Right cardiac atrium (tissue), 5 donors: ENCODE results near the gene KRT6C. TPM values are rescaled to one million over a fixed set of nuclear protein-coding genes. Genes with fewer than 3 reads are reported as not detected.

Experiments used
- ATAC-seq, 2 donors: fragments of 200-7000 bp; cut with Tn5 transposase; one replicate each; pipeline versions ENCODE4 v1.8.0 to v1.9.1; 2020; ENCODE audit warnings: moderate library complexity in 2 of 2, mild to moderate bottlenecking in 1 of 2
- DNase-seq, 3 donors: peaks; one replicate each; pipeline ENCODE4 v3.0.0-alpha.2; 2020
- H3K27ac ChIP-seq: one replicate; pipeline ENCODE4 v1.5.1; 2013; ENCODE audit warnings: mild to moderate bottlenecking, low read length, control low read depth, moderate library complexity
- H3K27me3 ChIP-seq: one replicate; pipeline ENCODE4 v1.6.1; 2013; ENCODE audit not compliant: control insufficient read depth, insufficient read depth
- H3K4me1 ChIP-seq: one replicate; pipeline ENCODE4 v1.6.1; 2013; ENCODE audit warnings: low read length; ENCODE audit not compliant: control insufficient read depth, insufficient read depth
- H3K4me3 ChIP-seq: one replicate; pipeline ENCODE4 v1.5.1; 2013; ENCODE audit warnings: low read length, control low read depth
- H3K9me3 ChIP-seq: one replicate; pipeline ENCODE4 v1.6.1; 2013; ENCODE audit warnings: low read length; ENCODE audit not compliant: control insufficient read depth
- WGBS: extraction: QIAGEN DNeasy Blood & Tissue Kit; methylation state at CpG from one replicate; pipeline ENCODE4 v1.1.7; 2013; 5-methylcytosine and 5-hydroxymethylcytosine counted together
- intact Hi-C, 4 donors: fragments of 100-400 bp; cut with DNase I; formaldehyde crosslinking; loops; one replicate each; pipeline versions ENCODE4 v1.11.0 to v1.14.0; 2022 to 2023
- long read RNA-seq, 4 donors: library from polyadenylated mRNA; unstranded; transcript quantifications; one replicate each; pipeline ENCODE4 v2.0.0, GENCODE V29; 2020 to 2021
- polyA plus RNA-seq: library from polyadenylated mRNA; stranded (reverse); fragments of 200-250 nt; gene quantifications from one replicate; pipeline ENCODE4 v1.2.3, GENCODE V29; 2013
- total RNA-seq, 4 donors: library from RNA; stranded (reverse); fragmentation: NEBNext Ultra II Directional; extraction: Animal tissue kit (Norgen Biotek cat#: 25700); gene quantifications; one replicate each; pipeline ENCODE4 v1.2.1, GENCODE V29; 2021
- donor health status: healthy with polysubstance abuse.
- donor health status: DM: no; HTN: yes; CAD: no.
- donor health status: DM: no; HTN: no; CAD: no.
- donor health status: DM: no; HTN: yes; CAD: no; lungs with severe emphysema.
- donor health status: DM: yes; HTN: yes; CAD: no.

KRT6C gene
- total RNA-seq (not detected), polyA plus RNA-seq (not detected)
- long read RNA-seq, donor 1, result 0 reads
- long read RNA-seq, donor 2, result 0 reads
- long read RNA-seq, donor 3, result 0 reads
- long read RNA-seq, donor 4, result 0 reads

DNA sequence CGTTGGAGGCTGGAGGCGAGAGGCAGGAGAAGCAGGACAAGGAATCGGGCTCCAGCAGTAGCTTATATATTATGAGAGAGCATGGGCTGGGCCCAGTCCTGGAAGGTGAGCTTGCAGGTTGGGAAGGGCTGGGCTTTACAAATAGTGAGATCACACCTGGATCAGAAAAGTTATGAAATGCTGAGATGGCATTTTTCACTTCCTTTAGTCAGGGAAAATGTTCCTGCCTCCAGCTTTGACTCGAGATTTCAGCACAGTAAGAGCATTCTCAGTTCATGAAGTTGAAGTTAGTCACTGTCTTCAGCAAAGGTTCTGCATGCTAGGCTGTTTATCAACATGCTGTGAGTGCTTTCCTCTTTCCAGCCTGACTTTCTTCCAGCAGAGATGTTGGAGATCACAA lies at the start of gene KRT6C:
Gene KRT6C (minus strand): TSS at position 38 of the 400 bp plus-strand sequence. CDS start 68 bp downstream, outside the sequence.
- Histone ChIP-seq H3K4me3 (no peak within 1 kb of the TSS), H3K4me1 (no peaks in the 10 kb centered on the region), H3K9me3 (no peaks in the 10 kb centered on the region), H3K27me3 (no peaks in the 10 kb centered on the region), H3K27ac (no peak within 1 kb of the TSS)
- ATAC-seq (no peak), DNase-seq (no peak)
- 80% methylated on average over 4 of the region's 4 CpGs for WGBS
- intact Hi-C loops, result no loop called here

DNA sequence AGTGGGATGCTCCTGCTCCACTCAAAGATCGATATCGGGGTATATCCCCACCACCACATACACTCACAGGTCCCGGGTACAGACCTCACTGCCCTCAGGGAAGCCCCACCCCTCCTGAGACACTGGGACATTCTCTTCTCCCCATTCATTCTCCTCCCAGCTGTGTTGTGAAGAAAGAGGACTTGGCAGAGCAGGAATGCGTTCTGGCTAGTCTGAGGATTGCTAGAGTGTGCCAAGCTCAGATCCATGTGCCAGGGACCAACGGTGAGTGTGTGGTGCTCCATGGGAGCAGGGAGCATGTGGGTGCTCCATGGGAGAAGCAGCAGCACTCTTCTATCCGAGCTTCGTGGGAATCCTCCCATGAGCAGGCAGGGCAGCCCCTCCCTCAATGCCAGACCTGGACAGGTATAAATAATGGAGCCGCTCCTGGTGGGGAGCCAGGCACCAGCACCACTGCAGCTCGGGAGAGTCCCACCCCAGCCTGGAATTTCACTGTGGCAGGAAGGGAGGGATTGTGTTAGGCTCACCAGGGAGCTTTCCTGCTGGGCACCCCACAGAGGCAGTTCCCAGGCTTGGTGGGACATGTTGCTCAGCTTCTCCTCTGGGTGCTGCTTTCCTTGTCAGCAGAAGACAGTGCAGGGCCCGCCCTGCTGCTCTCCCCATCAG lies 48.9 kb upstream of the KRT6C start:
- intact Hi-C loops, result no loop called here
- peak; percentile 19 to 20 for ATAC-seq
- Histone ChIP-seq H3K4me3 (no peak overlapping the region), H3K27me3 (no peaks in the 10 kb centered on the region), H3K27ac (no peak overlapping the region), H3K9me3 (no peaks in the 10 kb centered on the region), H3K4me1 (no peaks in the 10 kb centered on the region)
- DNase-seq, result no peak
- 69% methylated on average over 10 of the region's 10 CpGs for WGBS

DNA sequence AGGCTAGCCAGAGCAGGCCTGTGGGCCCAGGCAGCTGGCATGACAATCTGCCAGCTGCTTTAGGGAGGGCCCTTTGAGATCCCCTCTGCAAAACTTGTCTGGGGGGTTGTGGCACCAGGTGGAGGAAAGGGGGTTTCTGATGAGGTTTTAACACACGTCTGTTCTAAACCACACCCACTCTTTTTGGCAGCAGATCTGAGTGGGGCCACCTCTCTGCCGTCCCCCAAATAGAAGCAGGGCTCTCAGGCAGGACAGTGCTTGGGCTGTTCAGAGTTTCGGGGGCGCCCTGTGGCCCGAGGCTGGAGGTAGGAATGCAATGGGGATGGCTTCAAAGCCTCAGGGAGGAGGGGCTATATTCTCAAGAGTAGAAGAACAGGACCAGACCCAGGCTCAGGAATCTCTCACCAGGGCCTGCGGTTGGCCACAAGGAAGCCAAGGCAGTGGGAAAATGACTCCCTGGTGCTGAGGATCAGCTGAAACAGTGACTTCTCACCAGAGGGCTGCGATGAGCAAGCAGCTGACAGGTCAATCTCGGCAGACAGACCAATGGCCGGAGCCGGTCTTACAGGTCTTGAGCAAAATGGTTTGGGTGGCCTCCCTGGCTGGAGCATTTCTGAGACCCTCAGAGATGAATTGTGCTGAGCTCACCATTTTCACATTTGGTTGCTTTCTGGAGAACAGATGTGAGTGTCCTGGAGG lies 48.1 kb upstream of the KRT6C start:
- 75% methylated on average over 10 of the region's 10 CpGs for WGBS
- H3K27me3 ChIP-seq, result no peaks in the 10 kb centered on the region
- H3K4me1 ChIP-seq, result no peaks in the 10 kb centered on the region
- H3K4me3 ChIP-seq, result no peak overlapping the region
- DNase-seq, result no peak
- ATAC-seq, result no peak
- no peaks in the 10 kb centered on the region for H3K9me3 ChIP-seq
- H3K27ac ChIP-seq, result no peak overlapping the region
- intact Hi-C loops, result no loop called here

DNA sequence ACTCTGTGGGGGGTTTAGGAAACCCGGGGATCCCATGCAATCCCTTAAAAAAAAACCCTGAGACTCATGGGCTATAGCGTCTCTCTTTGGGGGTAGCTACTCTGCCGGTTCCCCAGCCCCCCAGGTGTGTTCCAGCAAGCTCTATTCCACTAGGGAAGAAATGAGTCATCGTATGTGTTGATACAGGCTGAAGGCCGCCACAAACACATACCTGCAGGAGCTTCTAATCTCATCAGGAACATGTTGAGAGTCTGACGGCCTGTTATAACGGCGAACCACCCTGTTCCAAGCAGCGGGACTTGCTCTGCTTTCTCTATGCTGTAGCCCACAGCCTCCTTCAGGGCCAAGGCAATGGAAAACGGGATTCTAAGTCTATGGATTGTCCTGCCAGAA lies 47.6 kb upstream of the KRT6C start:
- ATAC-seq (peak in 1 of 2 donors; percentile 76), DNase-seq (no peak)
- Histone ChIP-seq H3K27ac (no peak overlapping the region), H3K4me3 (no peak overlapping the region), H3K27me3 (no peaks in the 10 kb centered on the region), H3K4me1 (no peaks in the 10 kb centered on the region), H3K9me3 (no peaks in the 10 kb centered on the region)
- WGBS, result 61% methylated on average over 10 of the region's 10 CpGs
- intact Hi-C loops, result no loop called here

DNA sequence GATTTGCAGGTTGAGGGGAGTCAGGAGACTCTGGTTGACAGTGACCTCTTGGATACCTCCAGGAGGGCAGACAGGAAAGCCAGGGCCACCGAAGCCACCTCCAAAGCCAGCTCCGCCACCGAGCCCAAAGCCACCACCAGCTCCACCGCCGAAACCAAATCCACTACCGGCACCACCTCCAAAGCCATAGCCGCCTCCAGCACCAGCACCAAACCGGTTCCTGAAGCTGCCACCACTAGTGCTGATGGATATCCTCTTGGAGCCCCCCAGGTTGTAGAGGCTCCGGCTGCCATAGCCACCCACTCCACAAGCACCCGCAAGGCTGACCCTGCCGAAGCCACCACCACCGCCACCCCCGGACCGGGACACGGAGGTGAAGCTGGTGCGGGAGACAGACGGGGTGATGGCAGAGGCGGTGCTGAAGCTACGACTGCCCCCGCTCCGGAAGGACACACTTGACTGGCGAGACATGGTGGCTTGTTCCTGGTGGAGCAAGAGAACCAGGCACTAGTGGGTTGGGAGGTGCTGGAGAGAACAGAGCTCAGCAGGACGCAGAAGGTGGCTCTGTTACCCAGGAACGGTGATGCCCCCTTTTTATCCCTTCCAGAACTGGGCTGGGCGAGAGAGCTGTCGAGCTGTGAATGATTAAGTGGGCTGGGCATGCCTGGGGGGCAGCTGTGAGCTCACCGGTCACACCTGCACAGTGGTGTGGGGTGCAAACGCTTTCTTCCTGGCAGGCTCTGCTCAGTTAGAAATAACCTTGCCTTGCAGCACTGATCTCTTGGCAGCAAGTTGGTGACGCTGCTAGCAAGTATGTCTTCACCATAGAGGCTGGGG lies 46.4 kb upstream of the KRT6C start, which contains the start of gene KRT5:
Gene KRT5 (minus strand): TSS at position 569 of the 837 bp plus-strand sequence. CDS start 98 bp downstream, at position 471.
- H3K27me3 ChIP-seq, result no peaks in the 10 kb centered on the region
- H3K4me3 ChIP-seq, result no peak within 1 kb of the TSS
- no peaks in the 10 kb centered on the region for H3K4me1 ChIP-seq
- intact Hi-C loops, result no loop called here
- H3K27ac ChIP-seq, result no peak within 1 kb of the TSS
- WGBS, result 83% methylated on average over 29 of the region's 29 CpGs
- no peak for ATAC-seq
- DNase-seq, result no peak
- no peaks in the 10 kb centered on the region for H3K9me3 ChIP-seq

DNA sequence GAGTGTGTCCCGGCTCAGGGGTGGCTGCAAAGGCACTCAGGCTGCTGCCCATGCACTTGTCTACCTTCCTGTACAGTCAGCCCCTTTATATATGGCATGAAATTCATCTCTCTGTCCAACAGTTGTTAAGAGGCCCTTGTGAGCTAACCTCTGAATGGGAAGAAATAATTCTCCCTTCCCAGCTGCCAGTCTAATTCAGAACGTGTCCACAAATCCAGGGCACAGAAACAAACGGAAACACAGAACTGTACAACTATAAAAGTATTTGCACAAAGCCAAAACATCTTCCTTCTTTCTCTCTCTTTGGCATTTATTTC lies 45.7 kb upstream of the KRT6C start:
- no peaks in the 10 kb centered on the region for H3K9me3 ChIP-seq
- H3K4me3 ChIP-seq, result no peak overlapping the region
- 75% methylated on average over 3 of the region's 3 CpGs for WGBS
- intact Hi-C loops, result no loop called here
- H3K27me3 ChIP-seq, result no peaks in the 10 kb centered on the region
- no peak for ATAC-seq
- H3K4me1 ChIP-seq, result no peaks in the 10 kb centered on the region
- DNase-seq, result no peak
- no peak overlapping the region for H3K27ac ChIP-seq

DNA sequence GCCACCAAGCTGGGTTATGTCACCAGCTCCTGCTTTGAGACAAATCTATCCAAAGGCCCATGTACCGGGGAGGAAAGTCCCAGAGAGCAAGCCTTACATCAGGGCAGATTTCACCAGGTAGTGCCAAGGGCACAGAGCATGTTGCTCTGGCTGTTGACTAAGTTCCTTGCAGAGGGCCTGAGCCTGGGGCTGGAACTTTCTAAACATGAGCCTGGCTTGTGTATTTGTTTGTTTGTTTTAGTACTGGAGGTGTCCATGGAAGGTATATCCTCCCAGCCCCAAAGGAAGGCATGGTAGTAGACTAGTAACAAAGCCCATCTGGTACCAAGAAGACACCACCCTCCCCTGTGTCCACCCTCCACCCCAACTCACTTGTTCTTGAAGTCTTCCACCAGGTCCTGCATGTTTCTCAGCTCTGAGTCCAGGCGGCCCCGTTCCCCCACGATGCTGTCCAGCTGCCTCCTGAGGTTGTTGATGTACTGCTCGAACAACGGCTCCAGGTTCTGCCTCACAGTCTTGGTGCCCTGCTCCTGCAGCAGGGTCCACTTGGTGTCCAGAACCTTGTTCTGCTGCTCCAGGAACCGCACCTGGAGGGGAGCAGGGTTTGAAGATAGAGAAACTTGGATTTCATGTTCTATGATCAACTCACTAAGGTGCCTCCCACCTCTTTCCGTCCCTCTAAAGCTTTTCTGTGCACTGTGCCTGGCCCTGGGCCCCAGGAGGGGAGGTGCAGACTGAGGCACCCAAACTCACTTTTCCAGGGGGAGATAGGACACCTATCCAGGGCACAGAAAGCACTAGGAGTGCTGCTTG lies 45.2 kb upstream of the KRT6C start:
- DNase-seq (no peak), ATAC-seq (no peak)
- no peaks in the 10 kb centered on the region for H3K4me1 ChIP-seq
- H3K27ac ChIP-seq, result no peak overlapping the region
- WGBS, result 84% methylated on average over 8 of the region's 8 CpGs
- no peak overlapping the region for H3K4me3 ChIP-seq
- intact Hi-C loops, result no loop called here
- no peaks in the 10 kb centered on the region for H3K9me3 ChIP-seq
- no peaks in the 10 kb centered on the region for H3K27me3 ChIP-seq

DNA sequence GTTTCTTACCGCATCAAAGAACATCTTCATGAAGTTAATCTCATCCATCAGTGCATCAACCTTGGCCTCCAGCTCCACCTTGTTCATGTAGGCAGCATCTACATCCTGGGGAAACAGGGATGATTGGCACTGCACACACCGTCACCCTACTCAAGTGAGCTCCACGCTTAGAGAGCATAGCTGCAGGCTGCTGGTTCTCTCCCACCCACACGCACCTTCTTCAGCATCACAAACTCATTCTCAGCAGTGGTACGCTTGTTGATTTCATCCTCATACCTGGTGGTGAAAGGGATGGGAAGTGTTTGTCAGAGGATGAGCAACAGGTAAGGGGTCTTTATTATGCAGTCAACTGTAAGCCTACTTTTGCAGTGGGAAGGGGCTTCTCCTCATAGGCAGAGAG lies 44.3 kb upstream of the KRT6C start:
- DNase-seq (no peak), ATAC-seq (no peak)
- no peaks in the 10 kb centered on the region for H3K4me1 ChIP-seq
- H3K4me3 ChIP-seq, result no peak overlapping the region
- WGBS, result 85% methylated on average over 5 of the region's 5 CpGs
- no peaks in the 10 kb centered on the region for H3K9me3 ChIP-seq
- no peaks in the 10 kb centered on the region for H3K27me3 ChIP-seq
- H3K27ac ChIP-seq, result no peak overlapping the region
- intact Hi-C loops, result no loop called here

DNA sequence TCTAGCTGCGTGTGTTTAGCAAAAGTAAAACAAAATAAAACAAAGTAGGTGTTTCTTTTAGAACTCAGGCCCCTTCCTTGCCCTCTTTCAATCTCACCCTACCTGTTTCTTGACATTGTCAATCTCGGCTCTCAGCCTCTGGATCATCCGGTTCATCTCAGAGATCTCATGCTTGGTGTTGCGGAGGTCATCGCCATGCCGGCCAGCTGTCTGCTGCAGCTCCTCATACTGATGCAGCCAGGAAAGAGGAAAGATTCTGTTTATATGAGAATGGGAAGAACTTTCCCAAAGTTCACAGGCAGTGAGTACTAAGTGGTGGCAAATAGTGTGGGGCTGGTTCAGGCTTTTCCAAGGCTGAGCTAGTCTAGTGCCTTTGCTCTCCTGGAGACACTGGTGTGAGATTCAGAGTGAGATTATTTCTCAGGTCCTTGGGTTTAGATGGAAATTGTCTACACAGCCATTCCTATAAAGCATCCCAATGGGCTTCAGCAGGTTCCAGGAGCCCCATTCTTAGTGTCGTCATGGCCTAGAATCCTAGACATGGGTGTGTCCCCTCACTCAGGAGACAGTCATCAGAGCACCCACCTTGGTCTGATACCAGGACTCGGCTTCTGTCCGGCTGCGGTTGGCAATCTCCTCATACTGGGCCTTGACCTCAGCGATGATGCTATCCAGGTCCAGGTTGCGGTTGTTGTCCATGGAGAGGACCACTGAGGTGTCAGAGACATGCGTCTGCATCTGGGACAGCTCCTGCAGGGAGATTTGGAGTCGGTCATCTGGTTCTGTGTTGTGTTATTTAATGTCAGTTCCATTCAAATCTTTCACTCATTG lies 43.6 kb upstream of the KRT6C start:
- H3K27ac ChIP-seq, result no peak overlapping the region
- no peaks in the 10 kb centered on the region for H3K9me3 ChIP-seq
- no peaks in the 10 kb centered on the region for H3K27me3 ChIP-seq
- WGBS, result 89% methylated on average over 14 of the region's 14 CpGs
- ATAC-seq (no peak), DNase-seq (no peak)
- intact Hi-C loops, result no loop called here
- no peak overlapping the region for H3K4me3 ChIP-seq
- no peaks in the 10 kb centered on the region for H3K4me1 ChIP-seq
